Measurements from ENCODE around the gene LMOD2. TPM values are rescaled to one million over a fixed set of nuclear protein-coding genes. Genes with fewer than 3 reads are reported as not detected.
A peak's percentile ranks its signal among the peaks of the same experiment; 100 is the strongest.
"Not testable (repeated sequence)": the region's sequence is repeated elsewhere in the genome, so short reads cannot be mapped to it uniquely, and the experiment has no call there.

LMOD2 gene
- total RNA-seq, 1 donor from 2014 or later = not detected

DNA sequence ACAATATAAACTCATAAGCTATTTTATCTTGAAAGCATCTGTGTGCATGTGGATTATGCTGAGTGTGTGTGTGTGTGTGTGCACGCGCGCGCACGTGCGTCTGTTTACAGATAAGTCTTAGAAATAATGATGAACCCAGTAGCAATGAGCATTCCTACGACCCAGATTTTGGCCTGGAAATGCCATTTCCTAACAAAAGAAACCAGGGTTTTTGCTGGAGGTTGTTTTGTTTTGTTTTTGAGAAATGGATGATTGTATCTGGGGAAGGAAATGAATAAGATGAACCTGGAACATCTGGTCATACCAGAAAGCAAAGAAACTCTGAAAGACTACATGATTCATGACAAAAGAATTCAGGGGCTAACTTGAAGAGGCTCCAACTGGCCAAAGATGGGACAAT, 22.1 kb upstream of the LMOD2 start:
- Mint-ChIP-seq H3K9me3 (ENCODE audit: low read depth) (no peaks in the 10 kb centered on the region), H3K4me3 (ENCODE audit: unreplicated experiment) (no peak overlapping the region), H3K27ac (ENCODE audit: unreplicated experiment) (no peak overlapping the region), H3K27me3 (ENCODE audit: low read depth) (no peaks in the 10 kb centered on the region), H3K36me3 (ENCODE audit: low read depth) (no peaks in the 10 kb centered on the region), H3K4me1 (ENCODE audit: low read depth) (peaks cover 10% of the 10 kb centered on the region)
- no peak for DNase-seq (ENCODE audit: low spot score)
- no peak for TF ChIP-seq CTCF (IDR thresholded peaks at IDR 0.05)

GRCh38 chr7:123634011-123634573, 21.6 kb upstream of the LMOD2 start:
- H3K27me3 Mint-ChIP-seq (ENCODE audit: low read depth); H3K4me3 Mint-ChIP-seq (ENCODE audit: unreplicated experiment); DNase-seq (ENCODE audit: low spot score); H3K9me3 Mint-ChIP-seq (ENCODE audit: low read depth); H3K36me3 Mint-ChIP-seq (ENCODE audit: low read depth); H3K27ac Mint-ChIP-seq (ENCODE audit: unreplicated experiment); H3K4me1 Mint-ChIP-seq (ENCODE audit: low read depth): not testable (repeated sequence)

GRCh38 chr7:123635551-123636359, 19.9 kb upstream of the LMOD2 start:
- H3K9me3 Mint-ChIP-seq (ENCODE audit: low read depth) = no peaks in the 10 kb centered on the region
- H3K4me1 Mint-ChIP-seq (ENCODE audit: low read depth) = peaks cover 10% of the 10 kb centered on the region
- DNase-seq (ENCODE audit: low spot score) = no peak

GRCh38 chr7:123637203-123637602, 18.5 kb upstream of the LMOD2 start:
- peaks cover 10% of the 10 kb centered on the region for H3K4me1 Mint-ChIP-seq (ENCODE audit: low read depth)
- H3K27me3 Mint-ChIP-seq (ENCODE audit: low read depth) = no peaks in the 10 kb centered on the region
- no peak overlapping the region for H3K27ac Mint-ChIP-seq (ENCODE audit: unreplicated experiment)
- H3K4me3 Mint-ChIP-seq (ENCODE audit: unreplicated experiment) = no peak overlapping the region
- H3K36me3 Mint-ChIP-seq (ENCODE audit: low read depth) = no peaks in the 10 kb centered on the region
- TF ChIP-seq CTCF (IDR thresholded peaks at IDR 0.05) = no peak
- DNase-seq (ENCODE audit: low spot score) = no peak
- no peaks in the 10 kb centered on the region for H3K9me3 Mint-ChIP-seq (ENCODE audit: low read depth)

More at GRCh38 chr7:123635551-123636359, 19.9 kb upstream of the LMOD2 start:
- H3K4me3 Mint-ChIP-seq (ENCODE audit: unreplicated experiment) = no peak overlapping the region
- no peaks in the 10 kb centered on the region for H3K36me3 Mint-ChIP-seq (ENCODE audit: low read depth)
- peak; percentile 85 for TF ChIP-seq CTCF (IDR thresholded peaks at IDR 0.05)
- no peak overlapping the region for H3K27ac Mint-ChIP-seq (ENCODE audit: unreplicated experiment)
- no peaks in the 10 kb centered on the region for H3K27me3 Mint-ChIP-seq (ENCODE audit: low read depth)

GRCh38 chr7:123637878-123638277, 17.8 kb upstream of the LMOD2 start:
- H3K9me3 Mint-ChIP-seq (ENCODE audit: low read depth) = no peaks in the 10 kb centered on the region
- no peak overlapping the region for H3K27ac Mint-ChIP-seq (ENCODE audit: unreplicated experiment)
- no peak for TF ChIP-seq CTCF (IDR thresholded peaks at IDR 0.05)
- no peaks in the 10 kb centered on the region for H3K27me3 Mint-ChIP-seq (ENCODE audit: low read depth)
- no peaks in the 10 kb centered on the region for H3K36me3 Mint-ChIP-seq (ENCODE audit: low read depth)
- DNase-seq (ENCODE audit: low spot score) = no peak
- H3K4me3 Mint-ChIP-seq (ENCODE audit: unreplicated experiment) = no peak overlapping the region
- H3K4me1 Mint-ChIP-seq (ENCODE audit: low read depth) = peaks cover 10% of the 10 kb centered on the region
